IMR-90 (cell line): ENCODE data around the gene KRT34.

Source experiments
- CEBPB ChIP-seq: IDR thresholded peaks from 2 replicates; pipeline ENCODE4 v1.6.1; 2012; ENCODE audit warnings: low read depth, low read length, improper control_type of control experiment
- CHD1 ChIP-seq: IDR thresholded peaks from 2 replicates; pipeline ENCODE4 v1.6.1; 2012; ENCODE audit warnings: low read depth, low read length, improper control_type of control experiment
- CTCF ChIP-seq: conservative IDR thresholded peaks from 2 replicates; pipeline ENCODE4 v1.5.1; 2012; ENCODE audit warnings: mild to moderate bottlenecking, low read depth, low read length, improper control_type of control experiment
- FOS ChIP-seq: fragments of 150-350 bp; IDR thresholded peaks from 2 replicates; pipeline ENCODE4 v1.6.1; 2016; ENCODE audit warnings: low read depth, low read length
- MAFK ChIP-seq: IDR thresholded peaks from 2 replicates; pipeline ENCODE4 v1.6.1; 2012; ENCODE audit warnings: low read depth, low read length, improper control_type of control experiment
- MXI1 ChIP-seq: IDR thresholded peaks from 2 replicates; pipeline ENCODE4 v1.6.1; 2012; ENCODE audit warnings: low read depth, mild to moderate bottlenecking, low read length, moderate library complexity, borderline replicate concordance
- POLR2A ChIP-seq: IDR thresholded peaks from 2 replicates; pipeline ENCODE4 v1.6.1; 2012; ENCODE audit warnings: mild to moderate bottlenecking, low read depth, low read length
- RFX5 ChIP-seq: IDR thresholded peaks from 2 replicates; pipeline ENCODE4 v1.8.0; 2012; ENCODE audit warnings: low read depth, mild to moderate bottlenecking, low read length, moderate library complexity
- SMC3 ChIP-seq: fragments of 150-350 bp; IDR thresholded peaks from 2 replicates; pipeline ENCODE4 v1.6.1; 2016; ENCODE audit warnings: low read depth, mild to moderate bottlenecking, antibody characterized with exemption, low read length, moderate library complexity

- TF ChIP-seq CTCF, result no peak
- no peak for TF ChIP-seq POLR2A
- no peak for TF ChIP-seq RFX5
- TF ChIP-seq FOS, result no peak
- TF ChIP-seq CEBPB, result no peak
- no peak for TF ChIP-seq MAFK
- no peak for TF ChIP-seq CHD1
- no peak for TF ChIP-seq MXI1
- no peak for TF ChIP-seq SMC3
Measured at GRCh38 chr17:41377546-41377945, 4.6 kb downstream of the KRT34 start.
